Thymus (tissue), 11 donors: Measurements from ENCODE around the gene ZFYVE28. TPM values are rescaled to one million over a fixed set of nuclear protein-coding genes. Genes with fewer than 3 reads are reported as not detected.
"Not testable (repeated sequence)": the region's sequence is repeated elsewhere in the genome, so short reads cannot be mapped to it uniquely, and the experiment has no call there.

Experiments used
- DNase-seq, 9 donors: peaks; one replicate each; pipeline ENCODE4 v3.0.0-alpha.2; 2013; ENCODE audit warnings: low spot score in 9 of 9, low read depth in 6 of 9, missing footprints in 1 of 9
- H3K27ac ChIP-seq, 2 donors: one replicate each; pipeline ENCODE4 v1.5.1; 2013; ENCODE audit warnings: control low read depth in 1 of 2, low read depth in 1 of 2, low read length in 1 of 2, mild to moderate bottlenecking in 1 of 2, moderate library complexity in 1 of 2
- H3K27me3 ChIP-seq, 2 donors: one replicate each; pipeline ENCODE4 v1.5.1; 2013; ENCODE audit warnings: low read length in 1 of 2; ENCODE audit not compliant: control insufficient read depth in 2 of 2, insufficient read depth in 1 of 2
- H3K36me3 ChIP-seq, 2 donors: one replicate each; pipeline ENCODE4 v1.5.1; 2013; ENCODE audit warnings: low read length in 1 of 2, mild to moderate bottlenecking in 1 of 2, moderate library complexity in 1 of 2; ENCODE audit not compliant: control insufficient read depth in 2 of 2, insufficient read depth in 2 of 2
- H3K4me1 ChIP-seq, 2 donors: one replicate each; pipeline ENCODE4 v1.5.1; 2013; ENCODE audit warnings: low read length in 2 of 2; ENCODE audit not compliant: control insufficient read depth in 2 of 2, insufficient read depth in 2 of 2
- H3K4me3 ChIP-seq, 2 donors: one replicate each; pipeline ENCODE4 v1.5.1; 2013; ENCODE audit warnings: low read length in 2 of 2, control low read depth in 1 of 2, mild to moderate bottlenecking in 1 of 2
- H3K9me3 ChIP-seq, 2 donors: one replicate each; pipeline ENCODE4 v1.5.1; 2013; ENCODE audit warnings: low read length in 1 of 2, mild to moderate bottlenecking in 1 of 2; ENCODE audit not compliant: control insufficient read depth in 2 of 2, insufficient read depth in 1 of 2
- WGBS: extraction: QIAGEN DNeasy Blood & Tissue Kit; methylation state at CpG from one replicate; pipeline ENCODE4 v1.1.7; 2013; 5-methylcytosine and 5-hydroxymethylcytosine counted together
- polyA plus RNA-seq: library from polyadenylated mRNA; stranded (reverse); fragments of 200-250 nt; gene quantifications from one replicate; pipeline ENCODE4 v1.2.3, GENCODE V29; 2013
- total RNA-seq: library from RNA; stranded (reverse); fragments of 120-200 nt; gene quantifications from one replicate; pipeline ENCODE4 v1.2.4, GENCODE V29; 2013
- donor health status: healthy.

ZFYVE28 gene
- total and polyA plus RNA-seq, 2 donors = 2.8 to 7.8 TPM

GRCh38 chr4:2389691-2390090, 28.8 kb downstream of the ZFYVE28 start:
- Histone ChIP-seq H3K36me3 (no peaks in the 10 kb centered on the region), H3K4me1 (no peaks in the 10 kb centered on the region), H3K27ac (no peak overlapping the region), H3K4me3 (no peak overlapping the region), H3K9me3 (no peaks in the 10 kb centered on the region), H3K27me3 (peaks cover 30 to 83% of the 10 kb centered on the region in 2 donors)
- WGBS = 75% methylated on average over 9 of the region's 9 CpGs
- DNase-seq = no peak

- DNase-seq = no peak
- WGBS = 80% methylated on average over 9 of the region's 9 CpGs
These were observed 29.8 kb downstream of the ZFYVE28 start for GRCh38 chr4:2388429-2389182.

DNA sequence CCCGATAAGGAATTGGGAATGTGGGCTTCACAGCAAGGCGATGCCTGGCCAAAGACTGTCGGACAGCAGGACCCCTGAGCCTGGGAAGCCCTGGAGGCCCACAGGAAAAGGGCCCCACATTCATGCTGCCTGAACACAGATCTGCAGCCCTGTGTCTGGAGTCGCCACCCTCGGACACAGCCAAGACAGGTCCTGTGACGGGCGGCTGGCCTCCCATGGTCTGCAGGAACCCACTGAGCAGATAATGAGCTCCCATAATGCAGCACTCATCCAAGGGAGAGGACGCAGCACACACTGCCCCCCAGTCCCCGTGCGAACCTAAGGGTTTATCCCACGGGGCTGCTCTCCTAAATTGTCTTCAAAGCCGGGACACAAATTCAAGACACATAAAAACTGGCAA, 30.6 kb downstream of the ZFYVE28 start:
- no peaks in the 10 kb centered on the region for H3K4me1 ChIP-seq
- no peak overlapping the region for H3K27ac ChIP-seq
- H3K36me3 ChIP-seq = no peaks in the 10 kb centered on the region
- DNase-seq = no peak
- peaks cover 15 to 73% of the 10 kb centered on the region in 2 donors for H3K27me3 ChIP-seq
- no peaks in the 10 kb centered on the region for H3K9me3 ChIP-seq
- H3K4me3 ChIP-seq = no peak overlapping the region
- WGBS = 96% methylated on average over 12 of the region's 12 CpGs

More at GRCh38 chr4:2388429-2389182, 29.8 kb downstream of the ZFYVE28 start:
- H3K36me3 ChIP-seq = no peaks in the 10 kb centered on the region
- no peaks in the 10 kb centered on the region for H3K9me3 ChIP-seq
- H3K4me1 ChIP-seq = no peaks in the 10 kb centered on the region
- H3K27ac ChIP-seq = no peak overlapping the region
- no peak overlapping the region for H3K4me3 ChIP-seq
- peaks cover 23 to 79% of the 10 kb centered on the region in 2 donors for H3K27me3 ChIP-seq

- no peaks in the 10 kb centered on the region for H3K9me3 ChIP-seq
- no peak overlapping the region for H3K27ac ChIP-seq
- no peaks in the 10 kb centered on the region for H3K4me1 ChIP-seq
- DNase-seq = no peak
- H3K36me3 ChIP-seq = no peaks in the 10 kb centered on the region
- 98% methylated on average over 17 of the region's 17 CpGs for WGBS
- peaks cover 10 to 67% of the 10 kb centered on the region in 2 donors for H3K27me3 ChIP-seq
- H3K4me3 ChIP-seq = no peak overlapping the region
These were observed 31.2 kb downstream of the ZFYVE28 start for GRCh38 chr4:2387218-2387617.

- Histone ChIP-seq H3K9me3 (no peaks in the 10 kb centered on the region), H3K27ac (no peak overlapping the region), H3K36me3 (no peaks in the 10 kb centered on the region), H3K4me3 (no peak overlapping the region), H3K27me3 (peaks cover 7 to 62% of the 10 kb centered on the region in 2 donors), H3K4me1 (no peaks in the 10 kb centered on the region)
- WGBS = 93% methylated on average over 19 of the region's 19 CpGs
- DNase-seq = no peak
These were observed 31.7 kb downstream of the ZFYVE28 start for GRCh38 chr4:2386717-2387116.

DNA sequence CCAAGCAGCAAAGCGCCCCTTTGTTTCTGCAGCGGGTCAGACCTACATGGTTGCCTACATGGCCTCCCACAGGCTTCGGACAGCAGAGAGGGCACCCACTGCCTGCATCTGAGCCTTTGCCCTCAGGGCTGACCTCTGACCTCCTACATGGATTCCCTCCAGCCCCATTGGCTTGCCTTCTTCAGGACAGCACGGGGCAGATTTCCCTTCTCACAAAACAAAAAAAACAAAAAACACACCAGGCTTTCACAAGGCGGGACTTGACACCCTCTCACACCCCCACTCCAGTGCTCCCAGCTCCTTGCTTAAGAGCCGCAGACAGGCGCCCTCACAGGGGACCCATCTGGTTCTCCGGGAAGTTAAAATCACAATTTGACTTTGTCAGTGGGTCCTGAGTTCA, 32.9 kb downstream of the ZFYVE28 start:
- no peaks in the 10 kb centered on the region for H3K36me3 ChIP-seq

DNA sequence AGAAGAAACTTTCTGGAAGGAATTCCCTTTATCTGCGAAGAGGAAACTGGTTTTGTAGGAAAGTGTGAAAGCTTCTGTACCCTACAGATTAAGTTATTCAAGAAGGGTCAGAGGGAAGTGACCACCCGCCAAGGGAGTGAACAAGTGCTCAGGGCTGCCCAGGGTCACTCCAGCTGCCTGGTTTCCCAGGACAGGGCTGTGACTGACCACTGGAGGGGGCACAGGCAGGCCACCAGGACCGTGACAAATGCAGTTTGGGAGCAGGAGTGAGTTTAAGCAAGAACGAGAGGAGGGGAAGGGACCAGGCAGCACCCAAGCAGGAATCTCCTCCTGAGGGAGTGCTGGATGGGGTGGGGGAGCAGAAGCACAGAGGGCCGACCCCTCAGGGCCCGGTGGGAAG, 34.2 kb downstream of the ZFYVE28 start:
- 93% methylated on average over 6 of the region's 6 CpGs for WGBS
- peaks cover 0 to 40% of the 10 kb centered on the region in 2 donors for H3K27me3 ChIP-seq
- H3K4me3 ChIP-seq = no peak overlapping the region
- no peak overlapping the region for H3K27ac ChIP-seq
- H3K4me1 ChIP-seq = no peaks in the 10 kb centered on the region
- no peaks in the 10 kb centered on the region for H3K36me3 ChIP-seq
- no peak for DNase-seq
- no peaks in the 10 kb centered on the region for H3K9me3 ChIP-seq

More for the DNA sequence above, 32.9 kb downstream of the ZFYVE28 start:
- Histone ChIP-seq H3K9me3 (no peaks in the 10 kb centered on the region), H3K4me3 (no peak overlapping the region), H3K27ac (no peak overlapping the region), H3K27me3 (peaks cover 4 to 50% of the 10 kb centered on the region in 2 donors), H3K4me1 (no peaks in the 10 kb centered on the region)
- WGBS = 98% methylated on average over 8 of the region's 8 CpGs
- DNase-seq = no peak

- Histone ChIP-seq H3K4me3 (no peak overlapping the region), H3K27ac (no peak overlapping the region), H3K4me1 (no peaks in the 10 kb centered on the region), H3K36me3 (no peaks in the 10 kb centered on the region), H3K27me3 (peaks cover 0 to 40% of the 10 kb centered on the region in 2 donors), H3K9me3 (no peaks in the 10 kb centered on the region)
- 96% methylated on average over 5 of the region's 5 CpGs for WGBS
- DNase-seq = no peak
These were observed 34.7 kb downstream of the ZFYVE28 start for GRCh38 chr4:2383760-2384159.

GRCh38 chr4:2383220-2383631, 35.2 kb downstream of the ZFYVE28 start:
- not testable (repeated sequence) for H3K4me3 ChIP-seq, H3K9me3 ChIP-seq, H3K4me1 ChIP-seq, H3K27ac ChIP-seq, DNase-seq, H3K36me3 ChIP-seq
- H3K27me3 ChIP-seq = peaks cover 0 to 39% of the 10 kb centered on the region in 2 donors
- WGBS = 91% methylated on average over 8 of the region's 8 CpGs
